ENCODE data around the gene BBS10.
A peak's percentile ranks its signal among the peaks of the same experiment; 100 is the strongest.
"Not testable (repeated sequence)": the region's sequence is repeated elsewhere in the genome, so short reads cannot be mapped to it uniquely, and the experiment has no call there.

BBS10 gene

GRCh38 chr12:76348079-76348901 is at the start of gene BBS10:
BBS10 (minus strand) TSS chr12:76348415; CDS start chr12:76348358, 57 bp downstream.
- peak; percentile 95 for DNase-seq

- no peak for DNase-seq
These were observed 43.2 kb upstream of the BBS10 start for GRCh38 chr12:76391461-76391860.

- DNase-seq, result no peak
These were observed 39.4 kb upstream of the BBS10 start for GRCh38 chr12:76387614-76388013.

- DNase-seq, result no peak
These were observed 36.3 kb upstream of the BBS10 start for GRCh38 chr12:76384560-76384959.

- DNase-seq, result no peak
These were observed 35.8 kb upstream of the BBS10 start for GRCh38 chr12:76383988-76384387.

GRCh38 chr12:76379261-76379660 is 31.0 kb upstream of the BBS10 start:
- DNase-seq, result no peak

GRCh38 chr12:76376876-76377275 is 28.7 kb upstream of the BBS10 start:
- DNase-seq, result not testable (repeated sequence)

GRCh38 chr12:76375939-76376338 is 27.7 kb upstream of the BBS10 start:
- DNase-seq, result no peak

- DNase-seq, result no peak
These were observed 27.3 kb upstream of the BBS10 start for GRCh38 chr12:76375470-76375869.

- no peak for DNase-seq
These were observed 26.3 kb upstream of the BBS10 start for GRCh38 chr12:76374386-76375020.

- DNase-seq, result no peak
These were observed 20.0 kb upstream of the BBS10 start for GRCh38 chr12:76368230-76368629.

- no peak for DNase-seq
These were observed 17.9 kb upstream of the BBS10 start for GRCh38 chr12:76366163-76366562.

GRCh38 chr12:76364131-76364530 is 15.9 kb upstream of the BBS10 start:
- not testable (repeated sequence) for DNase-seq

- DNase-seq, result no peak
These were observed 12.1 kb upstream of the BBS10 start for GRCh38 chr12:76360316-76360715.

- DNase-seq, result no peak
These were observed 7.9 kb upstream of the BBS10 start for GRCh38 chr12:76356071-76356470.

- peak; percentile 8 for DNase-seq
These were observed 1.3 kb downstream of the BBS10 start for GRCh38 chr12:76346798-76347420.

- DNase-seq, result no peak
These were observed 2.0 kb downstream of the BBS10 start for GRCh38 chr12:76346236-76346635.

GRCh38 chr12:76345569-76345968 is 2.6 kb downstream of the BBS10 start:
- DNase-seq, result no peak

GRCh38 chr12:76341436-76342030 is 6.7 kb downstream of the BBS10 start:
- DNase-seq, result no peak

GRCh38 chr12:76340680-76341435 is 7.4 kb downstream of the BBS10 start:
- DNase-seq, result no peak

- no peak for DNase-seq
These were observed 10.6 kb downstream of the BBS10 start for GRCh38 chr12:76337583-76337982.

- no peak for DNase-seq
These were observed 15.6 kb downstream of the BBS10 start for GRCh38 chr12:76332606-76333005.

GRCh38 chr12:76329606-76330005 is 18.6 kb downstream of the BBS10 start:
- DNase-seq, result no peak
